ENCODE data around the gene BAIAP2.

GRCh38 chr17:81161972-81162371, 127.0 kb downstream of the BAIAP2 start:
- TF ChIP-seq, protein P1, sequence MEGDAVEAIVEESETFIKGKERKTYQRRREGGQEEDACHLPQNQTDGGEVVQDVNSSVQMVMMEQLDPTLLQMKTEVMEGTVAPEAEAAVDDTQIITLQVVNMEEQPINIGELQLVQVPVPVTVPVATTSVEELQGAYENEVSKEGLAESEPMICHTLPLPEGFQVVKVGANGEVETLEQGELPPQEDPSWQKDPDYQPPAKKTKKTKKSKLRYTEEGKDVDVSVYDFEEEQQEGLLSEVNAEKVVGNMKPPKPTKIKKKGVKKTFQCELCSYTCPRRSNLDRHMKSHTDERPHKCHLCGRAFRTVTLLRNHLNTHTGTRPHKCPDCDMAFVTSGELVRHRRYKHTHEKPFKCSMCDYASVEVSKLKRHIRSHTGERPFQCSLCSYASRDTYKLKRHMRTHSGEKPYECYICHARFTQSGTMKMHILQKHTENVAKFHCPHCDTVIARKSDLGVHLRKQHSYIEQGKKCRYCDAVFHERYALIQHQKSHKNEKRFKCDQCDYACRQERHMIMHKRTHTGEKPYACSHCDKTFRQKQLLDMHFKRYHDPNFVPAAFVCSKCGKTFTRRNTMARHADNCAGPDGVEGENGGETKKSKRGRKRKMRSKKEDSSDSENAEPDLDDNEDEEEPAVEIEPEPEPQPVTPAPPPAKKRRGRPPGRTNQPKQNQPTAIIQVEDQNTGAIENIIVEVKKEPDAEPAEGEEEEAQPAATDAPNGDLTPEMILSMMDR (IDR thresholded peaks at IDR 0.05) = no peak
- TF ChIP-seq EP300 (IDR thresholded peaks at IDR 0.05) = no peak
